CD4-positive, alpha-beta T cell treated with Interferon alpha-2 for 1 hour (primary cell): Measurements from ENCODE around the gene TBC1D3D.
"Not testable (repeated sequence)": the region's sequence is repeated elsewhere in the genome, so short reads cannot be mapped to it uniquely, and the experiment has no call there.

ENCODE experiments used
- DNase-seq, 2 donors: peaks; one replicate each; pipeline ENCODE4 v3.0.0-alpha.2; 2020 to 2022

TBC1D3D gene

GRCh38 chr17:38003676-38004075 is at the start of gene TBC1D3D:
TBC1D3D (plus strand) TSS chr17:38003976; CDS start chr17:38005561, 1,585 bp downstream.
- DNase-seq = not testable (repeated sequence)

DNA sequence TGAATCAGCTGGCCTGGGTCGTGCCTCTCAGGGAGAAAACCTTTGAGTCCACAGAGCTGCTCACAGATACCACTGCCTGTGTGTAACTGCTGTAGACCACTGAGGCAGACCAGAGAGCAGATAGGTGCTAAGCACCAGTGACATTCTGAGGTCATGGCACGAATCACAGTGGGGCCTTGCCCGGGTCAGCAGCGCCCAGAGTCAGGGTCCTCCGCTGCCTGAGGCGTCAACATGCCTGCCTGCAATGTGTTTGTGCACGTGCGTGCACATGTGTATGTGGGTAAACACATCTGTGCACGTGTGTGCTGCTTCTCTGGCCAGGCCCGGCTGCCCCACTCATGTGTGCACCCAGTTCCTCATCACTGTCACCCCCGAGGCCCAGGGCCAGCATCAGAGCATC is 14.8 kb upstream of the TBC1D3D start, which contains the start of gene TBC1D3L:
Gene TBC1D3L, minus strand, starts transcription at position 101 of the 400 bp plus-strand sequence. CDS start 1,540 bp downstream, outside the sequence.
- not testable (repeated sequence) for DNase-seq
